Astrocyte of the cerebellum (primary cell): ENCODE measurements around the gene LANCL1.

Source experiments
- DNase-seq: peaks from one replicate; pipeline ENCODE4 v3.0.0-alpha.2; 2011; ENCODE audit warnings: low read depth
- H3K4me3 ChIP-seq: 2 replicates; pipeline ENCODE4 v1.5.1; 2011; ENCODE audit warnings: mild to moderate bottlenecking, low read depth, low read length, moderate library complexity
- in situ Hi-C: cut with HindIII; loops from 2 replicates; pipeline ENCODE4 v1.10.0; 2017; ENCODE audit warnings: low sequenced_read_pairs
- TF ChIP-seq, protein P1 (sequence below): IDR thresholded peaks from 2 replicates; pipeline ENCODE4 v1.5.1; 2012; ENCODE audit warnings: low read length, low read depth, moderate library complexity, mild to moderate bottlenecking; ENCODE audit errors: missing control alignments

Gene LANCL1

DNA sequence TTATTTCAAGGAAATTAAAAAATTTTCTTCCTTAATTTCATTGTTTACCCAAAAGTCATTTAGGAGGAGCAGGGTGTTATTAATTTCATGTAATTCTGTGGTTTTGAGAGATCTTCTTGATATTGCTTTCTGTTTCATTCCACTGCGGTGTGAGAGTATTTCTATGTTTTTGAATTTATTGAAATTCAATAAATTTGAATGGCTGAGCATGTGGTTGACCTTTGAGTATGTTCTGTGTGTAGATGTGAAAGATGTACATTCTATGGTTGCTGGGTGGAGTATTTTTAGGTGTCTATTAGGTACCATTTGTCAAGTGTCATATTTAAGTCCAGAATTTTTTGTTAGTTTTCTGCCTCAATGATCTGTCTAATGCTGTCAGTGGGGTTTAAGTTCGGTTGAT is 39.4 kb upstream of the LANCL1 start:
- TF ChIP-seq, protein P1, sequence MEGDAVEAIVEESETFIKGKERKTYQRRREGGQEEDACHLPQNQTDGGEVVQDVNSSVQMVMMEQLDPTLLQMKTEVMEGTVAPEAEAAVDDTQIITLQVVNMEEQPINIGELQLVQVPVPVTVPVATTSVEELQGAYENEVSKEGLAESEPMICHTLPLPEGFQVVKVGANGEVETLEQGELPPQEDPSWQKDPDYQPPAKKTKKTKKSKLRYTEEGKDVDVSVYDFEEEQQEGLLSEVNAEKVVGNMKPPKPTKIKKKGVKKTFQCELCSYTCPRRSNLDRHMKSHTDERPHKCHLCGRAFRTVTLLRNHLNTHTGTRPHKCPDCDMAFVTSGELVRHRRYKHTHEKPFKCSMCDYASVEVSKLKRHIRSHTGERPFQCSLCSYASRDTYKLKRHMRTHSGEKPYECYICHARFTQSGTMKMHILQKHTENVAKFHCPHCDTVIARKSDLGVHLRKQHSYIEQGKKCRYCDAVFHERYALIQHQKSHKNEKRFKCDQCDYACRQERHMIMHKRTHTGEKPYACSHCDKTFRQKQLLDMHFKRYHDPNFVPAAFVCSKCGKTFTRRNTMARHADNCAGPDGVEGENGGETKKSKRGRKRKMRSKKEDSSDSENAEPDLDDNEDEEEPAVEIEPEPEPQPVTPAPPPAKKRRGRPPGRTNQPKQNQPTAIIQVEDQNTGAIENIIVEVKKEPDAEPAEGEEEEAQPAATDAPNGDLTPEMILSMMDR, result no peak
- in situ Hi-C loops, result no loop called here

DNA sequence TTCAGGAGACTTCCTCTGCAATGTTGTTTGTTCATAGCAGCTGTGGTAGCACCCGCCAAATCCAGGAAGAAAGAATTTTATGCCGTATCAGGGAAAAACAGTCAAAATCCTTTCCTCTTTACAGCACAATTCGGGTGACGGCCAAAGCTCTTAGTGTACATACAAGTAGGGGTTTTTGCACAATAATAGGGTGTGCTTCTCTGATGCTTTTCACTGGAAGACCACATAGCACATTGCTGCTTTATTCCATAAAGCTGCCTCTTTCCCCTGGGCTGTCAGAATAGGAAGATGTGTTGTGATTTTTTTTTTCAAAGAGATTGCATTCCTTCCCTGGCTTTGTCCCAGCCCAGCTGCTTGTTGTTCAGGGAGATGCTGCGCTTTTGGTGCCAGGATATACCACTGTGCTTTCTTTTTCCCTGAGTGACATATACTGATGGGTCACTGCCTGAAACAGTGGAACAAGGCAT is 27.2 kb upstream of the LANCL1 start:
- in situ Hi-C loops, result no loop called here
- TF ChIP-seq, protein P1, result no peak
- no peak overlapping the region for H3K4me3 ChIP-seq
- peak; percentile 3 for DNase-seq

More for the DNA sequence above, 39.4 kb upstream of the LANCL1 start:
- H3K4me3 ChIP-seq, result no peak overlapping the region
- no peak for DNase-seq

DNA sequence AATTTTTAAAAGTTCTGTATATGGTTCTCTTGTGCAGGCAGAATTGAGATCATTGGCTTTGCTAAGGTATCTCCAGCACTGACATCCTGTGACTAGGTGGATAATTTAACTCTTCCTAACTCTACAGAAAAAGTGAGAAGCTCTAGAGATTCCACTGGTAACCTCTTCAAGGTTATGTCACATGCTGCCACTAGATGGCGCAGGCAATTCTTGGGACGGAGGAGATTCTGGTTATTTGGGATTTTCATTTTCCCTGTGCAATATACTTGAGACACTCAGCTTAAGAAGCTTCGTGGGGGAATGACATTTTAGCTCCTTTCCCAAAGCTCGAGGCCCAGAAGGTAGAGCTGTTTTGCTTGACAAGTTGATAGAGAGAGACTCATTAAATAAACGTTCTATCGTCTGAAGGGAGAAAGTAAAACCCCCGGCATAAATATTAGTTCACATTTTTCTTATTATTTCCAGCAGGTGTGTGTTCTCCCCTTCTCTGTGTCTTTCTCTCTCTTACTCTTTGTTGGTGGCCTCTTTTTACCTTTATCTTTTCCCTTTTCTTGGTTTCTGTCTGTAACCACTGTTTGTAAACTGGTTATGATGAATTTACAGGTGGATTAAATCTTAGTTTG is 26.6 kb upstream of the LANCL1 start:
- H3K4me3 ChIP-seq, result peak overlapping the region; percentile 23
- in situ Hi-C loops, result no loop called here
- peak; percentile 44 for DNase-seq
- TF ChIP-seq, protein P1, result peak; percentile 96

DNA sequence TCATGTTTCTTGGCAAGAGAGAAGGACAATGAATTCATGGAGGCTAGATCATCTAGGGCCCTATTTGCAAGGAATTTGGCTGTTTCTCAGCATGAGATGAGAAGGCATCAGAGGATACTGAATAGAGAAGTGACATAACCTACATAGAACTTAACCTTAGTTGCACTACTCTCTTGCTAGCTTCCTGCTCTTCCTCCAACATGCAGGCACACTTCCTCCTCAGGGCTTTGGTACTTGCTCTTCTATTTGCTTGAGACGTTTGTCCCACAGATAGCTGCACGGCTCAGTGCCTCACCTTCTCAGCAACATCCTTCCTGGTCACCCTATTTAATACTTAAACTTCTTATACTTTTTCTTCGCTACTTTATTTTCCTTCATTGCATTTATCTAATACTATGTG is 20.0 kb upstream of the LANCL1 start:
- DNase-seq, result no peak

DNA sequence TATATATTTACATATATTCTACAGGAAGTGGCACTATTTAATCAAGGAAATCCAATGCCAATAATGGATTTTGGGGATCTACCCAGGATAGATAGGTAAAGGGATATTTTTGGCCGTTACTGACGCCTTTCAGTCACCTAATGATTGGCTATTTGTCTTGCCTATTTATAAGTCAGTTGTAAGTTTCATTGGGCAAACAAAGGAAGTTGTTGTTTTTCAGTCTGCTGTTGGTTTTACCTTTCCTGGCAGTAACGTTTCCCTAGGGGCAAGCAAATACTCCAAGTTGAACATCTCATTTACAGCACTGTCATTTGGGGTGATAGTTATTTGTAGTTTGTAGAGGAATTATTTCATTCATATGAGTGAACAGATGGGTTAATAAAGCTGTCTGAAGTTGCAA is 17.0 kb upstream of the LANCL1 start:
- in situ Hi-C loops, result no loop called here
- DNase-seq, result no peak
- H3K4me3 ChIP-seq, result no peak overlapping the region
- TF ChIP-seq, protein P1, result no peak

More for the DNA sequence above, 20.0 kb upstream of the LANCL1 start:
- TF ChIP-seq, protein P1, result no peak
- no peak overlapping the region for H3K4me3 ChIP-seq
- in situ Hi-C loops, result no loop called here

DNA sequence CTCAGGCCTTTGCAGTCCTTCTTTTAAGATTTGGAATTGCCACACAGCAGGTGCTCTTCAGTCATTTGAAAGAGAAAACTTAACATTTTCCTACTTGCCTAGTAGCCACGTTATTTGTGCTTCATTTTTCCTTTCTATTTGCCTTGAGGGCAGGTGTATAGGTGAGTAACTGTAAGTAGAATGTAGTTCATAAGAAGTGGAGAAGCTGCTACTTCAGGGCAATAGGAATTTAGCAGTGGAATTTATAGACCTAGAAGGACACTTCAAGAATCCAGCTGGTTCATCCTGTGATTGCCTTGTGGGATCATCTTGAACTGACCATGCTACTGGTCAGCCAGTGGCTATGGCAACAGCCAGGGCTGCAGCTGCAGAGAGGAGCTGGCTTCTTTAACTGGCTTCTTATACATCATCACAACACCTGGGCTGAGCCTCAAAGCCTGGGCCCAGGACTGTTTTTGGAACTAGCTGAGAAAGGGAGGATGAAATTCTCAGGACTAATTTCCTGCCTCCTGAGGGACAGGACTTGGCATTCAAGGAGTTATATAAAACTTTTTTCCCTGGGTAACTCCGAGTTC is 5.1 kb upstream of the LANCL1 start:
- in situ Hi-C loops, result no loop called here
- no peak overlapping the region for H3K4me3 ChIP-seq
- no peak for DNase-seq
- TF ChIP-seq, protein P1, result no peak
